ENCODE measurements around the gene KIFBP.
"Not testable (repeated sequence)": the region's sequence is repeated elsewhere in the genome, so short reads cannot be mapped to it uniquely, and the experiment has no call there.

KIFBP gene

DNA sequence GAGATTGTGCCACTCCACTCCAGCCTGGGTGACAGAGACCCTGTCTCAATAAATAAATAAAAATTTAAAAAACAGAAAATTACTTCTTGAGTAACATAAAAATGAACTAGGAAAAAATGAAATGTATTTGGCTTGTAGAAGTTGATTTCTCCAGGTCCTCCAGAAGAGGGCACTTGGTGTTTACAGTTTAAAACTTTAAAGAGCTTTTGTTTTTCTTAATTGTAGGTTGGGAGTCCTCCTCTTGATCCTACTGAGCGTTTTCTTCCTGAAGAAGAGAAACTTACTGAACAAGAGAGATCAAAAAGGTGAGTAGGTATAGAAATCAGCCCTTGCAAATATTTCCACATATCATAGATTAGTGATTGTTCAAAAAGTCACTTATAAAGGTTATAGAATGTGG lies 16.2 kb downstream of the KIFBP start:
- DNase-seq, result no peak

DNA sequence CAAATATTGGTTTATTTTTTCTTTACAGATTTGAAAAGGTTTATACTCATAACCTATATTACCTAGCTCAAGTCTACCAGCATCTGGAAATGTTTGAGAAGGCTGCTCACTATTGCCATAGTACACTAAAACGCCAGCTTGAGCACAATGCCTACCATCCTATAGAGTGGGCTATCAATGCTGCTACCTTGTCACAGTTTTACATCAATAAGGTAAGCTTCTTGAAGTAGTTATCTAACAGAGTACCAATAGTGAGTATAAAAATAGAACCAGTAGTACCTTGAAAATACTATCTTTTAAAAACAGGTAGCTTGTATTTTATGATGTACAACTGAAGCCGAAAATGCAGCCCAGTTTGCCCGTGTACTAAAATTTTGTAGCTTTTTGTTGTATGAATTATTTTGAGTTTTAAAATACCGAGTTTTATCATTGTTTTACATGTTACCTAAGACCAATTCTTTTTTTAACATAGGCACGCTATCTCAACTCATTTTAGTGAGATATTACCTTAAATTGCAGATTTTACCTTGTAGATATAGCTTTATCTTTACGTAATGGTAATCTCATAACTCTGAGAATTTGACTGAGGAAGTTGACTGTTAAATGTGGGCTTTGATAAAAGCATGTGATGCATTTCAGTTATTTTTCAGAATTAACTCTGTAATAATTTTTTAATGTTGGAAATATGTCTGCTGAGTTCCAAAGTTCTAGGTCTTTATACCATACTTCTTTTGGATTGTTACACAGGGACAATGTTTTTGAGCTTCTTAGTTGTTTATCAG lies 17.3 kb downstream of the KIFBP start:
- DNase-seq, result no peak

DNA sequence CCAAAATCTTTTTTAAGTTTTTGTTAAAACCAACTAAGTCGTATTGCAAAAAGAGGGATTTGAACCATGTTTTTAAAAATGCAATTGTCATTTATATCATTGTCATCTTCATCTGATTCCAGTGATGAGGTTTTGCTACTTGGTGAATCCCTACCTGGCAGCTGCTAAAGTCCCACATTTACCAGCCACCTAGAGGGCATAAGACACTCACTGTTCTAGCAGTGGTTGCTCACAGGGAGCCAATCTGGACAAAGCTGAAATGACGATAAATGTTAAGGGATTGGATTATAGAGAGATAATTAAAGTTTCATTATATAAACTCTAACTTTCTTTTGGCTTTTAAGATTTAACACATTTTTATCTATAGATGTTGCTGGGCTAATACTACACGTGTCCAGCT lies 18.7 kb downstream of the KIFBP start:
- no peak for DNase-seq

DNA sequence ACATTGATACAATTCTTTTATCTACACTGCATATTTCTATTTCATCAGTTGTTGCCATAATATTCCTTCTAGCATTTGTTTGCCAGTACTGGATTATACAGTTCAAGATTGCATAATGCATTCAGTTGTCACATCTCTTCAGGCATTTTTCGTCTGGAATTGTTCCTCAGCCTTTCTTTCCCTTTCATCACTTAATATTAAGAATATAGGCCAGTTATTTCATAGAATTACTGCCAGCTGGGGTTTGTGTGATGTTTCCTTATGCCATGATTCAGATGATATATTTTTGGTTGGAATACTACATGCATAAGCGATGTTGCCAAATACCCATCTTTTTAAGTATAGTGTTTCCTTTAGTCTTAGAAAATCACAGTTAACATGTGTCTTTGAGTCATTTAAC lies 20.8 kb downstream of the KIFBP start:
- no peak for DNase-seq

DNA sequence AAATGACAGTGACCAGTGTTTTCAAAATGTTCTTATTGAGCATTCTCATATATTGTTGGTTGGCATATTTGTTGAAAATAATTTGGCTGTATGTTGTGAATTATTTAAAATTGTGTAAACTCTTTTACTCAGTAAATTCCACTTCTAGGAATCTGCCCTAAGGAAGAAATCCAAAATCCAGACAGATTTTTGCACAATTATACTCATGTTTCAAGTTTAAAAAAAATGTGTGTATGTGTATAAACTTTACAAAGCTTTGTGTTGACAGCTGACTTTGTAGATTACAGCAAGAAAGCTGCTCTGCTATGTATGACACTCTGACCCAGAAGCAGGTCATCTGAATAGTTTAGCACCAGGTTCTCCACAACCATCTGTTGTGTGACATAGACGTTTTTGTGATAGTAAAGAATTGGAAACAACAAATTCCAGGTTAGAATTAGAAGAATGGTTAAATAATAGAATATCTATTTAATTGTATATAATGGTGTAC lies 21.6 kb downstream of the KIFBP start:
- DNase-seq, result no peak

DNA sequence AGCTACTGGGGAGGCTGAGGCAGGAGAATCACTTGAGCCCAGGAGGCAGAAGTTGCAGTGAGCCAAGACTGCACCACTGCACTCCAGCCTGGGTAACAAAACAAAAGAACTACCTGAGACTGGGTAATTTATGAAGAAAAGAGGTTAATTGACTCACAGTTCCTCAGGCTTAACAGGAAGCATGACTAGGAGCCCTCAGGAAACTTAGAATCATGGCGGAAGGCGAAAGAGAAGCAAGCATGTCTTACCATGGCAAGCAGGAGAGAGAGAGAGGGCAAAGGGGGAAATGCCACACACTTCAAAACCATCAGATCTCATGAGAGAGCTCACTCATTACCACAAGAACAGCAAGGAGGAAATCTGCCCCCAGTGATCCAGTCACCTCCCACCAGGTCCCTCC lies 24.2 kb downstream of the KIFBP start:
- not testable (repeated sequence) for DNase-seq

DNA sequence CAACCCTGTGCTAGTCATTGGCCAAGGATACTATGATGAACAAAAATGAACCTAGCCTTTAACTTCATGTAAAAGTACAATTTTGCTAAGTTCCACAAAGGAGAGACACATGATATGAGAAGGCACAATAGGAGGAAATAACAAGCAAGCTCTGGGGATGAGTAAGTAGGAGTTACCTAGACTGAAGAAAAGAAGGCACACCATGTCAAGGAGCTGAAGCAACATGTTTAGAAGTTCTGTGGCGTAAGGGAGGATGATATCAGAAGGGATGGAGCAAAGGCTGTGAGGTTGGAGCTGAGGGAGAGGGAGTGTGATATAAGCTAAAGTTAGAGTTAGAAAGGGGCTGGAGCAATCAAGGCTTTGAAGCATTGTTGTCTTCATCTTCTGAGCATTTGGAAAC lies 25.6 kb downstream of the KIFBP start:
- no peak for DNase-seq

DNA sequence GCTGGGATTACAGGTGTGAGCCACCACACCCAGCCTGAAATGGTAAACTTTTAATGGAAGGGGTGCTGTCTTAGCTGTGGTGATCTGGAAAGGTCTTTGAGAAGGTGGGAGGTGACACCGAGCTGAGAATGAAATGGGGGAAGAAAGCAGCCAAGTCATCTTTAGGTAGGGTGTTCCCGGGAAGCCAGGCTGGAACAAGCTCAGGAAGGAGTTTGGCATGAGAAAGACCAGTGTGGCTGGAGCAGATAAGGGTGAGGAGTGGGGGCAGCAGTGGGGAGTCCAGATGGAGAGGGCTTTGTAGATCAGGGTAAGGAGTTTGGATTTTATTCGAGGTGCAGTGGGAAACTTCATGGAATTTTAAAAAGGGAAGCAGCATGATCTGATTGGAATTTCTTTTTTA lies 30.0 kb downstream of the KIFBP start:
- no peak for DNase-seq

DNA sequence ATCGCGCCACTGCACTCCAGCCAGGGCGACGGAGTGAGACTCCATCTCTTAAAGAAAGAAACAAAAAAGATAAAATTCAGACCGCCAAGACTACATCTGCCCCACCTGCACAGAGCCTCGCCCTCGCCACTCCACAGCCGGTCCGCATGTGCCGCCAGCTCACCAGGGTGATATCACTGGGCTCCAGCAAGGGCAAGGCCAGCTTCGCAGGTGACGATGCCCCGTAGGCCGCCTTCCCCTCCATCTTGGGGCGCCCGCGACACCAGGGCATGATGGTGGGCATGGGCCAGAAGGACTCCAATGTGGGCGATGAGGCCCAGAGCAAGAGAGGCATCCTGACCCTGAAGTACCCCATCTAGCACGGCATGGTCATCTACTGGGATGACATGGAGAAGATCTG lies 34.0 kb downstream of the KIFBP start:
- DNase-seq, result no peak

DNA sequence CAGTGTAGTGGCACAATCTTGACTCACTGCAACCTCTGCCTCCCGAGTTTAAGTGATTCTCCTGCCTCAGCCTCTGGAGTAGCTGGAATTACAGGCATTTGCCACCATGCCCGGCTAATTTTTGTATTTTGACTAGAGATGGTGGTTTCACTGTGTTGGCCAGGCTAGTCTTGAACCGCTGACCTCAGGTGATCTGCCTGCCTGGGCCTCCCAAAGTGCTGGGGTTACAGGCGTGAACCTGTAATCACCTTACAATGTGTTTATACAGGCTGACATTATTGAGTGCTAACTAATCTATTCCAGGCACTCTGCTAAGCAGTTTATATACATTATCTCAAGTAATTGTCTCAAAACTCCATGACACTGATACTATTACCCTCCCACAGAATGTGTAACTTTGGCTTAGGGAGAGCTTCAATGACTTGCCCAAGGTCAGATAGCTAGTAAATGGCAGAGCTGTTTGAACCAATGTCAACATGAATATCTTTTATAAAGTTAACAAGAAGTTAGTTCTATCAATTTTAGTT lies 36.8 kb downstream of the KIFBP start:
- DNase-seq, result no peak

DNA sequence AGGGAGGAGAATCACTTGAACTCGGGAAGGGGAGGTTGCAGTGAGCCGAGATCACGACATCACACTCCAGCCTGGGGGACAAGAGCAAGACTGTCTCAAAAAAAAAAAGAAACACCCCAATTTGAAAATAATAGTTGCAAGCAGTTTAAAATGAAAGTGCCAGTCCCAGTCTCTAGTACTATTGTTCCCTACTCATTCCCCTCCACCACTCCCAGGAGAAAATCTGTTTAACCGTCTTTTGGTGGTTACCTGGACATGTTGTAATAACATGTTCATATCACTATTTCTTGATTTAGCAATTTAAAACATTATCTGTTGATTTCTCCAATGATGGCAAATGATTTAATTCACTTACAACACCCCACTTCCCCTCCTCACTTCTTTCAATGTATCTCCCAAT lies 44.7 kb downstream of the KIFBP start:
- DNase-seq, result no peak

DNA sequence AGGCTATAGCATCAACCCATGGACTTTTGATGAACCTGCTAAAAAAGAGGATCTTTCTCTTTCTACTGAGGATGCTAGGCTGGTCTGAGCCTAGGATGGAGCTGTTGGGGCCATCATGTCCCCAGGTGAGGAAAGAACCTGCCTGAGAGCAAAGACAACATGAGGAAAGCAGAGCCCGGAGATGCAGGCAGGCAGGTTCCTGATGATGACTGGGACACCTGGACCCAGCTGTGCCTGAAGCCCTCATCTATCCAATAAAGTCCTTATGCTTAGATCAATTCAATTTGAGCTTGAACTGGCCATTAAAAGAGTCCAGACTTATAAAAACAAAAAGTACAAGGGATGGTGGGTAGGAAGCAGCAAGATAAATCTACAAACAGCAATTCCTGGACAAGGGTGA lies 48.9 kb downstream of the KIFBP start:
- no peak for DNase-seq

DNA sequence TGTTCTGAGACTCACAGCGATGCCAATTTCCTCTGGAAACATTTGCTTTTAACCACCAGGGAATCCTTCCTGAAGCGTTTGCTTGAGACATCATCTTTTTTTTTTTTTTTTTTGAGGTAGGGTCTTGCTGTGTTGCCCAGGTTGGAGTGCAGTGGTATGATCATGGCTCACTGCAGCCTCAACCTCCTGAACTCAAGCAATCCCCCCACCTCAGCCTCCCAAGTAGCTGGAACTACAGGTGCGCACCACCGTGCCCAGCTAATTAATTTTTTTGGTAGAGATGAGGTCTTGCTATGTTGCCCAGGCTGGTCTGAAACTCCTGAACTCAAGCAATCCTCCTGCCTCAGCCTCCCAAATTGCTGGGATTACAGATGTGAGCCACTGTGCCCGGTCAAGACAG lies 52.3 kb downstream of the KIFBP start:
- DNase-seq, result not testable (repeated sequence)

DNA sequence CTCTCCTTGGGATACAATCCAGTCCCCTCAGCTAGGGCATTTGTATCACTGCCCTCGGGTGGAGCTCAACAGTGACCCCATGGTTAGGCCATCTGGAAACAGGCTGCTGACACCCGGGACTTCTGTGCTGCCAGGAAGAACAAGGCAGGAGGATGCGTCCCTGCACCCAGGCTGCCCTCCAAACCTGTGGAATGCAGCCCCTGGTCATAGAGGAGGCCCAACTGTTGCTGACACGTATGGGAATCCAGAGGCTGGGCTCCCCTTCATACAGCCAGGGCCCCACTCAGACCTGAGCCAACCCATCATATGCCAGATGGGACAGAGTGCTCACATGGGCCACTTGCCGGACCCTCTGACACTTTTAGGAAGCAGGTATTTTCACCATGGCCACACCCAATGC lies 53.8 kb downstream of the KIFBP start:
- DNase-seq, result no peak

DNA sequence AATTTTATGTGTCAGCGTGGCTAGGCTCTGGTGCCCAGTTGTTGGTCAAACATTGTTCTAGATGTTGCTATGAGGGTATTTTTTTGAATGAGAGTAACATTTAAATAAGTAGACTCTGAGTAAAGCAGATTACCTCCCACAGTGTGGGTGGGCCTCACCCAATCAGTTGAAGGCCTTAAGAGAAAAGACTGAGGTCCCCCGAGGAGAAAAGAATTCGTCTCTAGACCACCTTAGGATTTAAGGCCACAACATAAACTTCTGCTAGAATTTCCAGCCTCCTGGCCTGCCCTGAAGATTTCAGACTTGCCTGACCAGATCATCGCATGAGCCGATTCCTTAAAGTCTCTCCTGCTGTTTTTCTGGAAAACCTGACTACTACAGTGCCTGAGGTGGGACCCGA lies 54.2 kb downstream of the KIFBP start:
- DNase-seq, result no peak

DNA sequence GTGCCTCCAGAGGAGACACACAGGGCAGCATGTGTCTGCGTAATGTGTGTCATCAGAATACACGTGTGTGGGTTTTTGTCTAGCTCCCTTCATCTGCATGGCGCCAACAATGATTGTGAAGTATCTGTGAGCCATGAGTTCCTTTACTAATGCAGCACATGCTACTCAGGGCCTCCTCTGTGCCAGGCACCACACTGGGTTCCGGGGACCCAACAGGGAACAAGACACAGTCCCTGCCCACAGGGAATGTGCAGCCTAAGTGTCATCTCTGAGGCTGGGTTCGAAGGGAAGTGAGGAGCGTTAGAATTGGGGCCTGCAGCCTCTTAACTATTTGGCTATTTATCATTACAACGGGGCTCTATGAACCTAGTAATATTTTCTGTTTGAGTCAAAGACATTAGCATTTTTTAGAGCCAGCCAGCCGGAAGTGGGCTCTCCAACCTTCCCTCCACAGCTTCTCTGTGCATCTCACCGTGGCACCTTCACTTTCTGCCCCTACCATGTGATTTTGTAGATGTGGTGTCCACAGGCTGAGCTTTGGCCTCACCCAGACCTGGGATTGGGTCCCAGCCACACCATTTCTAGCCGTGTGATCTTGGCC lies 55.4 kb downstream of the KIFBP start:
- DNase-seq, result peak; percentile 24

DNA sequence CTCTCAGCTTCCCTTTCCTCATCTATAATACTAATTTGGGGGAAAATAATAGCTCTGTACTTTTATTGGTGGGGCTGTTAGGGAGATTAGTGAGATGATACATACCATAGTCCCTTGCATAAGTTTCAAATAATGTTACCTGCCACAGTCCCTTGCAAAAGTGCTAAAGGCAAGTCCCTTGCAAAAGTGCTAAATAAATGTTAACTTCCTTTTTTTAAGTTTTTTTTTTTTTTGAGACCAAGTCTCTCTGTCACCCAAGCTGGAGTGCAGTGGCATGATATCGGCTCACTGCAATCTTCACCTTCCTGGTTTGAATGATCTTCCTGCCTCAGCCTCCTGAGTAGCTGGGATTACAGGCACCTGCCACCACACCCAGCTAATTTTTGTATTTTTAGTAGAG lies 55.9 kb downstream of the KIFBP start:
- DNase-seq, result no peak

DNA sequence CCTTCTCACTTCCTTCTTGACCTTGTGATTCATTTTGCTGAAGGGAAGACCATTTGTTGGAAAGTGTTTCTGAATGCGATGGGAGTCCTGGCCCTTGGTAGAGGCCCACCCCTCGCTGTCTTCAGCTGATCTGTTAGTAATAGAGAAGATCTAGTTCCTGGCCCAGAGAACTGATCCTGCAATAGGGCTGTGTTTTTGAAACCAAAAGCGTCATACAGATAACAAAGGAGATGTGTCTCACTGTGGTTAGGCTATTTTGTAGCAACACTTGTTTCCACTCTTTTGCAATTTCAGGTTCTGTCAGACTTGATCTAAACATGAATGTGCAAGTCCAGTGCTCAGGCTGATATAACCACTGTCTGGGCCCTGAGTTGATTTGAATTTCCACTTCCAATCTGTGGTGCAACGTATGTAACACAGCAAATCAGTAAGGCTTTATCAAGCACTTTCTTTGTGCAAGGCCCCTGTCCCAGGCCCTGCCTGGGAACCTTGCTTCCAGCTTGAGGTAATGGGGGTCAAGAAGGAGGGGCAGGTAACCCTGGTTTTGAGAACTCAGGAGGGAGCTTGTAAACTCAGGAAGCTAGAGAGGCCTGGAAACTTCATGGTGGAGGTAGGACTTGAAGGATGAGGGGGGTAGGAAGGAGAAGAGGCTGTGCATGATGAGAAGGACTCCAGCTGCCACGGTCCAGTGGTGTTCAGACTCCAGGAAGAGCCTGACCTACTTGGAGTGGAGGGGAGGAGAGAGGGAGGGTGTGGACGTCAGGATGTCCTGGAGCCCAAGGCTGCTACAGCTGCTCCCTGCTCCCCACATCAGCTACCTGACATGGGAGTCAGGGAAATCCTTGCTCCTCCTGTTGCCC lies 57.1 kb downstream of the KIFBP start:
- DNase-seq, result peak; percentile 13

DNA sequence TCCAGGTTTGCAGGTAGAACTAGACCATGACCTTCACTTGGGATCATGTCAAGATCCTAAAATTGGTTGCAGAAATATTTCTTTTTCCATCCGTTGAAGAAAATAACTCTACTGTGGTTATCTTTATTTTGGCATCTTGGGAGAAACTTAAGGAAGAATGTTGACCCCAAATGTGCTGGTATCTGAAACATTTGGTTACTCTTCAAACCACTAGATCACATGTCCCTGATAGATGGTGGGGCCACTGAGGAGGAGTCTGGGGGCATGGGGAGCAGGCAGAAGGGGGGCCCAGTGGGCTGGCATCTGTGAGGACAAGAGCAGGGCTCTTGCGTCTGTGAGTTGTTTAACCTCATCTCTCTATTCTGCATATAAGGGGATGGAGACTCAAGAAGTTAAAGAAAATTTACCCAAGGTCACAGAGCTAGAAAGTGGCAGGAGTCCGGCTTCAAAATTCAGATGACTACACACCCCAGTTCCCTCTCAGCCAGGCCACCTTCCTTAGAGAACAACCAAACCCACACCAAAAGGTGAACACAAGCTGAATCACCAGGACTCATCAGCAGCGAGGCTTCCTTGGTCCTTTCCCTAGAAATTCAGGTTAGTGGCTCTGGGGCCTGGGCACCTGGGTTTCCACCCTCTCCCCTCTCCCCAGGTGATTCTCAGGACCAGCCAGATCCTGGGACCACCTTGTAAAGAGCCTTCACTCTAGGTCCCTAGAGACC lies 58.7 kb downstream of the KIFBP start:
- no peak for DNase-seq

DNA sequence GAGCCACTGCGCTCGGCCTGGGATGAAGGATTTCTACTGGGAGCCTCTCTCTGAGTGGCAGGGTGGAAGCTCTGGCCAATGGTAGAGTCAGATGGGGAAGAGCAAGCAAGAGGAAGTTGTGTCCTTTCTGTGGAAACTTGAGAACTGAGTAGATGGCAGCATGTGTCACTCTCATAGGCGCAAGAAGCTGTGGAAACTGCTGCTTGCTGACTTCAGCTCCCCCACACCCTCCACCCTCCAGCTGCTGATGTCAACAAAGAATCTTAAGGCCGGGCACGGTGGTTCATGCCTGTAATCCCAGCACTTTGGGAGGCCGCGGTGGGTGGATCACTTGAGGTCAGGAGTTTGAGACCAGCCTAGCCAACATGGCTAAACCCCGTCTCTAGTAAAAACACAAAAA lies 59.5 kb downstream of the KIFBP start:
- DNase-seq, result no peak

DNA sequence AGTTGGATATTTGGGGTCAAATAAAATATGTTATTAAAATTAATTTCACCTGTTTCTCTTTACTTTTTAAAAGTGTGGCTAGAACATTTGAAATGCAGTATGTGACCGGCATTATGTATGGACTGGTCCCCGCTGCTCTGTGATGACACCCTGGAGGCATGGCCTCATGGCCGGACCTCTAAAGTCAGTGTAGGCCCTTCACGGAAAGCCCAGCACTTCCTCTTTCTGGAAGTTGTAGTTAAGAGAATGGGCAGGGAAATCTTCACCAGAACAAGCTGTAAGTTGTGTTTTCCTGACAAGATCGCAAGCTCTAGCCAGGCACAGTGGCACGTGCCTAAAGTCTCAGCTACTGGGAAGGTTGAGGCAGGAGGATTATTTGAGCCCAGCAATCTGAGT lies 61.0 kb downstream of the KIFBP start:
- no peak for DNase-seq

DNA sequence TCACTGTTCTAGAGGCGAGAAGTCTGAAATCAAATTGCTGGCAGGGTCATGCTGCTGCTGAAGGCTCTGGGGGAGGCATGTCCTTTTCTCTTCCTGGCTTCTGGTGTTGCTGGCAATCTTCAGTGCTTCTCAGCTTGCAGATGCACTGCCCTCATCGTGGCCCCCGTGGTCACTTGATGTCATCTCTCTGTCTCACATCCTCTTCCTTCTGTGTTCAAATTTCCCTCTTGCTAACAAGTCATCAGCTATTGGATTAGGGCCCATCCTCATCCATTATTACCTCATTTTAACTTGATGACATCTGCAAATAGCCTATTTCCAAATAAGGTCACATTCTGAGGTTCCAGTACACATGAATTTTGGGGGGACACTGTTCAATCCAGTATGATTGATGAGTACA lies 62.7 kb downstream of the KIFBP start:
- no peak for DNase-seq

Measured in activated effector memory CD4-positive, alpha-beta T cell treated with Interleukin-2 at 50 U/mL for 16 hours (primary cell).